Endothelial cell of umbilical vein (primary cell): ENCODE data around the gene ENTPD1. TPM values are rescaled to one million over a fixed set of nuclear protein-coding genes. Genes with fewer than 3 reads are reported as not detected.

ENCODE experiments used
- BruUV-seq: library from RNA; stranded (reverse); fragments of 400-500 nt; replicated peaks from 2 replicates; lab custom pipeline; 2021; lab: Mats Ljungman, UMichigan
- CTCF ChIA-PET: fragments of 300-600, 350-600 bp; sonication (Branson Sonifier 250); formaldehyde crosslinking; loops from one replicate; lab custom pipeline; 2021; ENCODE audit warnings: antibody characterized with exemption, inconsistent platforms; lab: Charles Lee
- POLR2A ChIA-PET: fragments of 300-600, 350-600 bp; sonication (Branson Sonifier 250); formaldehyde crosslinking; loops from one replicate; lab custom pipeline; 2021; ENCODE audit warnings: antibody characterized with exemption, inconsistent platforms; lab: Charles Lee
- DNase-seq: peaks from one replicate; pipeline ENCODE4 v3.0.0-alpha.2; 2011; ENCODE audit warnings: low read depth, low spot score
- FAIRE-seq: peaks from 2 replicates; lab custom pipeline; 2011; peaks lifted over from hg19 to GRCh38; lab: Jason Lieb, UNC
- H2AFZ ChIP-seq: 2 replicates; pipeline ENCODE4 v1.6.0; 2012; ENCODE audit warnings: low read depth, low read length, control low read depth, inconsistent platforms
- H3K27ac ChIP-seq: 2 replicates; pipeline ENCODE4 v1.5.1; 2011; ENCODE audit warnings: low read depth, mild to moderate bottlenecking, control low read depth, low read length, moderate library complexity; ENCODE audit not compliant: insufficient read depth
- H3K27me3 ChIP-seq, 2 experiments: 2 replicates each; pipeline versions ENCODE4 v1.6.0 to v1.6.1; 2011; ENCODE audit warnings: low read length in 2 of 2, mixed read lengths in 1 of 2; ENCODE audit not compliant: control insufficient read depth in 2 of 2, insufficient read depth in 2 of 2
- H3K36me3 ChIP-seq, 2 experiments: 2 replicates in 1 of 2; 3 replicates in 1 of 2; pipeline ENCODE4 v1.5.1; 2011; ENCODE audit warnings: low read length in 2 of 2, mild to moderate bottlenecking in 1 of 2, moderate library complexity in 1 of 2; ENCODE audit not compliant: control insufficient read depth in 2 of 2, insufficient read depth in 2 of 2; ENCODE audit errors: extremely low read depth in 1 of 2
- H3K4me1 ChIP-seq: 3 replicates; pipeline ENCODE4 v1.5.1; 2011; ENCODE audit warnings: mild to moderate bottlenecking, low read length; ENCODE audit not compliant: control insufficient read depth, insufficient read depth; ENCODE audit errors: extremely low read depth
- H3K4me2 ChIP-seq: 2 replicates; pipeline ENCODE4 v1.6.1; 2011; ENCODE audit warnings: low read length, control low read depth, mixed read lengths; ENCODE audit not compliant: insufficient read depth
- H3K4me3 ChIP-seq, 3 experiments: fragments of 200-600 bp in 1 of 3; sonication (generic), shearing (Covaris generic) in 1 of 3; replicated peaks in 1 of 3; 2 replicates each; pipeline ENCODE4 v1.5.1; 2011 to 2016; ENCODE audit warnings: control low read depth in 3 of 3, low read length in 3 of 3, mild to moderate bottlenecking in 2 of 3, inconsistent platforms in 1 of 3, low read depth in 1 of 3, moderate library complexity in 1 of 3; ENCODE audit not compliant: insufficient read depth in 1 of 3
- H3K79me2 ChIP-seq: 2 replicates; pipeline ENCODE4 v1.6.0; 2012; ENCODE audit warnings: low read length, inconsistent platforms; ENCODE audit not compliant: control insufficient read depth, insufficient read depth
- H3K9ac ChIP-seq: replicated peaks from 2 replicates; pipeline ENCODE3; 2011; ENCODE audit warnings: low read length, control low read depth; ENCODE audit not compliant: insufficient read depth; ENCODE audit errors: extremely low read depth
- H3K9me1 ChIP-seq: replicated peaks from 3 replicates; pipeline ENCODE4 v1.6.0; 2011; ENCODE audit warnings: mild to moderate bottlenecking, low read length; ENCODE audit not compliant: control insufficient read depth, insufficient read depth; ENCODE audit errors: extremely low read depth
- H3K9me3 ChIP-seq: replicated peaks from 2 replicates; pipeline ENCODE4 v1.5.1; 2012; ENCODE audit warnings: low read length, inconsistent platforms; ENCODE audit not compliant: control insufficient read depth, insufficient read depth
- H4K20me1 ChIP-seq: replicated peaks from 2 replicates; pipeline ENCODE3; 2011; ENCODE audit warnings: mild to moderate bottlenecking, low read length; ENCODE audit not compliant: control insufficient read depth, insufficient read depth; ENCODE audit errors: extremely low read depth
- EZH2 ChIP-seq: IDR thresholded peaks from 2 replicates; pipeline ENCODE4 v1.6.1; 2012; ENCODE audit warnings: borderline replicate concordance, low read depth, mild to moderate bottlenecking, moderate library complexity, low read length, inconsistent platforms; ENCODE audit not compliant: severe bottlenecking
- FOS ChIP-seq: IDR thresholded peaks from 2 replicates; pipeline ENCODE4 v1.6.1; 2011; ENCODE audit warnings: mild to moderate bottlenecking, low read length, moderate library complexity, borderline replicate concordance; ENCODE audit not compliant: insufficient read depth
- GATA2 ChIP-seq: IDR thresholded peaks from 2 replicates; pipeline ENCODE4 v1.7.0; 2011; ENCODE audit warnings: low read depth, mild to moderate bottlenecking, moderate library complexity, mixed read lengths, low read length; ENCODE audit not compliant: insufficient read length, insufficient read depth
- JUN ChIP-seq: IDR thresholded peaks from 2 replicates; pipeline ENCODE4 v1.6.1; 2011; ENCODE audit warnings: borderline replicate concordance, low read depth; ENCODE audit not compliant: insufficient read length, insufficient read depth
- MYC ChIP-seq: IDR thresholded peaks from one replicate; pipeline ENCODE4 v1.6.1; 2011; ENCODE audit warnings: mild to moderate bottlenecking, low read depth, low read length
- POLR2A ChIP-seq: IDR thresholded peaks from 2 replicates; pipeline ENCODE4 v1.6.1; 2012; ENCODE audit warnings: low read depth, mild to moderate bottlenecking, control low read depth, low read length
- POLR2AphosphoS5 ChIP-seq: IDR thresholded peaks from 2 replicates; pipeline ENCODE4 v1.6.1; 2012; ENCODE audit warnings: low read depth, mild to moderate bottlenecking, control low read depth, low read length, moderate library complexity; ENCODE audit not compliant: insufficient read depth
- dilution Hi-C: fragments of 300-500 bp; cut with MboI; formaldehyde crosslinking; loops from one replicate; pipeline ENCODE4 v1.15.0; 2019; ENCODE audit warnings: low sequenced_read_pairs; ENCODE audit not compliant: extremely low pct_ligation_motif_present
- intact Hi-C: fragments of 100-400 bp; cut with micrococcal nuclease; formaldehyde crosslinking; loops from one replicate; pipeline ENCODE4 v1.10.0; 2022
- polyA plus RNA-seq, 4 experiments: library from polyadenylated mRNA; depleted of rRNA in 3 of 4; stranded (reverse) in 3 of 4; unstranded in 1 of 4; fragments of >200 nt; gene quantifications; 2 replicates each; pipeline versions ENCODE4 v1.2.1 to v1.2.3, GENCODE V29; 2011 to 2012; ENCODE audit warnings: missing spikeins in 1 of 4
- total RNA-seq: library from RNA; stranded (reverse); gene quantifications from 2 replicates; pipeline ENCODE4 v1.2.3, GENCODE V29; 2021
- TF ChIP-seq, protein P1 (sequence below), 2 donors: IDR thresholded peaks; 1 replicate in 1 of 2; 2 replicates in 1 of 2; pipeline ENCODE4 v1.5.1; 2011; ENCODE audit warnings: low read length in 2 of 2, mild to moderate bottlenecking in 2 of 2, moderate library complexity in 2 of 2, control low read depth in 1 of 2, inconsistent platforms in 1 of 2, low read depth in 1 of 2; ENCODE audit not compliant: insufficient read depth in 1 of 2; ENCODE audit errors: extremely low read depth in 1 of 2
- TF ChIP-seq, protein P2 (sequence below): IDR thresholded peaks from 2 replicates; pipeline ENCODE4 v1.6.1; 2011; ENCODE audit not compliant: insufficient read depth, insufficient read length

Gene ENTPD1
- total and polyA plus RNA-seq, 2 donors (not counting 3 experiments of a cell fraction or from before 2014, with no cell fraction given): 10.2 to 23.0 TPM

DNA sequence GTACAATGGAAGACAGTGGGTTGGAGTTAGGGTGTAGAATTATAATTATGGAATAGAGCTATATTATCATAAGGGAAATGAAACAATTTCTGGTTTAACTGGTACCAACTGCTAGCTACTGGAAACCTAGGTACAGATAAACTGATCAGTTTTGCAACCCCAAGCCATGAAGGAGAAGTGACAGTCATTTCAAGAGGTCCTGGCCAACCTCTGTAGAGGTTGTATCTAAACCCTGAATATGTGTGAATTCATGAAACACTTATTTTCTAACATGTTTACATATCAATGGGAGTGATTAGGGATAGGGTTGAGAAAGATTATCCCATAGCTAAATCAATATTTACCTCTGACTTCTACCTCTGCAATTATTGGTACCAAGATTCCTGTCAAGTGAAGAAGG is 121.9 kb downstream of the ENTPD1 start:
- DNase-seq (no peak), FAIRE-seq (no peak)
- TF ChIP-seq GATA2 (no peak), FOS (no peak), EZH2 (no peak), MYC (no peak), POLR2AphosphoS5 (no peak), JUN (no peak), POLR2A (no peak)
- TF ChIP-seq, protein P1, sequence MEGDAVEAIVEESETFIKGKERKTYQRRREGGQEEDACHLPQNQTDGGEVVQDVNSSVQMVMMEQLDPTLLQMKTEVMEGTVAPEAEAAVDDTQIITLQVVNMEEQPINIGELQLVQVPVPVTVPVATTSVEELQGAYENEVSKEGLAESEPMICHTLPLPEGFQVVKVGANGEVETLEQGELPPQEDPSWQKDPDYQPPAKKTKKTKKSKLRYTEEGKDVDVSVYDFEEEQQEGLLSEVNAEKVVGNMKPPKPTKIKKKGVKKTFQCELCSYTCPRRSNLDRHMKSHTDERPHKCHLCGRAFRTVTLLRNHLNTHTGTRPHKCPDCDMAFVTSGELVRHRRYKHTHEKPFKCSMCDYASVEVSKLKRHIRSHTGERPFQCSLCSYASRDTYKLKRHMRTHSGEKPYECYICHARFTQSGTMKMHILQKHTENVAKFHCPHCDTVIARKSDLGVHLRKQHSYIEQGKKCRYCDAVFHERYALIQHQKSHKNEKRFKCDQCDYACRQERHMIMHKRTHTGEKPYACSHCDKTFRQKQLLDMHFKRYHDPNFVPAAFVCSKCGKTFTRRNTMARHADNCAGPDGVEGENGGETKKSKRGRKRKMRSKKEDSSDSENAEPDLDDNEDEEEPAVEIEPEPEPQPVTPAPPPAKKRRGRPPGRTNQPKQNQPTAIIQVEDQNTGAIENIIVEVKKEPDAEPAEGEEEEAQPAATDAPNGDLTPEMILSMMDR (IDR thresholded peaks at IDR 0.05; ENCODE audit: extremely low read depth in 1 of 2, insufficient read depth in 1 of 2, low read depth in 1 of 2, low read length in 2 of 2): no peak
- TF ChIP-seq, protein P2, sequence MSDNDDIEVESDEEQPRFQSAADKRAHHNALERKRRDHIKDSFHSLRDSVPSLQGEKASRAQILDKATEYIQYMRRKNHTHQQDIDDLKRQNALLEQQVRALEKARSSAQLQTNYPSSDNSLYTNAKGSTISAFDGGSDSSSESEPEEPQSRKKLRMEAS: no peak
- no peak overlapping the region for H3K27ac ChIP-seq
- H3K9me3 ChIP-seq: no peaks in the 10 kb centered on the region
- no peaks in the 10 kb centered on the region for H4K20me1 ChIP-seq
- intact Hi-C loops: no loop called here
- ChIA-PET POLR2A (no interaction called here), CTCF (no interaction called here)
- H3K9ac ChIP-seq: no peak overlapping the region
- no peaks in the 10 kb centered on the region for H3K9me1 ChIP-seq
- no peak overlapping the region for H3K4me3 ChIP-seq
- H2AFZ ChIP-seq: no peak overlapping the region
- no peaks in the 10 kb centered on the region for H3K27me3 ChIP-seq
- dilution Hi-C loops: no loop called here
- BruUV-seq: no TSS peak
- no peak overlapping the region for H3K4me2 ChIP-seq
- no peaks in the 10 kb centered on the region for H3K4me1 ChIP-seq
- H3K36me3 ChIP-seq: peaks cover 0 to 1% of the 10 kb centered on the region in 2 experiments
- no peaks in the 10 kb centered on the region for H3K79me2 ChIP-seq
